Stimulated activated CD8-positive, alpha-beta memory T cell treated with anti-CD3 and anti-CD28 coated beads, Interleukin-7, amount 100 ng/mL, for 4 hours (primary cell): ENCODE results near the gene TRAF3.

Source experiments
- DNase-seq, 2 donors: peaks; one replicate each; pipeline ENCODE4 v3.0.0-alpha.2; 2020; ENCODE audit warnings: low read depth in 2 of 2

The TRAF3 gene

DNA sequence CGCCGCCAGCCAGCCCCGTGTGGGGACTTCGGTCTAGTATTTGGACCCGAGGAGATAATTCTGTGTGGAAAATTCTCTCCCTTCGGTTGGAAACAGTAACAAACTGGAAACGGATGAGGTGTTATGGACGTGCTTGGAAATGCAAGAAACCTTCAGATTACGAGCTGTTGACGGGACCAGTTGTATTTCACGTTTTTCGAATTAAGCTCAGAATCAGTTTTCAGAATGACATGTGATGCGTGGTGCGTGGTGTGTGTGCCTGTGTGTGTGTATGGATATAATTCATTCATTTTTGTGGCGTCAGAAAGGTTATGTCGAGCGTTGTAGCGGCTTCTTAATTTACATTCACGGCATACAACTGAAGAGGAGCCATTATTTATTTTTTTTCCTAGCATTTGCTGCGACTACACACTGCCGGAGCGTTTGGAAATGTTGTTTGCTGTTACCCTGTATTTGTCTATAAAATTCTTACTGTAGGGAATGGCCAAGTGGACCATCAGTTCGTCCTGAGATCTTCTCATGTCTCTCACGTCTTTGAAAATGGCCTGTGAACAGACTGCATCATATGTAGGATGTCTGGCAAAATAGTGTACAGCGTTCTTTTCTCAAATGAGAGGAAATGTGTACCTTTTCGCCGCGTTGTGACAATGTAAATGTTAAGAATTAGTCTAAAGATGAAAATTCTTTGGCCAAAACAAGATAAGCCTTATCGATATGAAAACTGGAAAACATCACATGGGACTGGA lies 1.3 kb downstream of the TRAF3 start:
- no peak for DNase-seq

DNA sequence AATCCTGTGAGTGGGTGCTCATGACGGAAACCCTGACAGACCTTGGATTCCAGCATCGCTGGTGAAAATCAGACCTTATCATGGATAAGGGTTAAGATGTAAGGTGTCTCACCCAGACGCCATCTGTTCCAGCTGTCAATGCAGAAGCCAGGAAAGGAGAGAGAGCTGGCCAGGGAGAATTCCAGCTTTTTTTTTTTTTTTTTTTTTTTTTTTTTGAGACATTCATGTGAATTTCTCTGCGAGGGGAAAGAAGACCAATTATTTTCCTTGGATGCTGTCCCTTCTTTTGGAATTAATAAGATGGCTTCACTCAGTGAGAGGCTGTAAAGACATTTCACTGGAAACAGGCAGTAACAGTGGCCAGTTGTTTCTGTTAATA lies 1.8 kb downstream of the TRAF3 start:
- DNase-seq: no peak

DNA sequence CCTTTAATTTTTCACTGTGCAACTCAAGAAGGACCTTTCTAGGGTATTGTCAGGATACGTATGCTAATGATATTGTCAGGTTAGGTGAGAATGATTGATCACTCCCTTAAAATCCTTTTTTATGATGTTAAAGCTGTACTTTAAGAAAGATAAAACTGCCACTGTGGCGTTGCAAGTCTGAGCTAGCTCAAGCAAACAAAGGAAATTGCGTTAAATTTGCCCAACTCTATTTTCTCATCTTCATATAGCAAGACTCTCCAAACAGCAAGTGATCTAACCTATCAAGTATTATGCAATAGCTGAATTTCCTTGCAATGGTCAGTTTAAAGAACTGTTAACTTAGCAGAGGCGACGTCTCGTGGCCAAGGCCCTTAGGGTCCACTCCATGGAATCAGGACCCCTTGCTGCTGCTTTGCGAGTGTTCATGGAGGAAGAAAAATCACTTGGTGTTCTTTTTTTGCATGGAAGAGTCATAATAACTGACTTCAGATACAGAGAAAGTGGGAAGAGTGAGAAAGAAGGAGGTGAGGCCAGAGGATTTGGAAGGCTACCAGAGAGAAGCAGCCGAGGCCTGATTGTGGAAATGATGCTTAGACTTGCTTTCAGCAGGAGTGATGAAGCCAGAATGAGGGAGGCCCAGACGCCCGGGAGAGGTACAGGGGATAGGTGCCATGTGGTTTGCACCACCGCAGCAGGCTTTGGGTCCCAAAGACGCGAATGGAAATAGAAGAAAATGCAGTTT lies 2.5 kb downstream of the TRAF3 start:
- DNase-seq: no peak

DNA sequence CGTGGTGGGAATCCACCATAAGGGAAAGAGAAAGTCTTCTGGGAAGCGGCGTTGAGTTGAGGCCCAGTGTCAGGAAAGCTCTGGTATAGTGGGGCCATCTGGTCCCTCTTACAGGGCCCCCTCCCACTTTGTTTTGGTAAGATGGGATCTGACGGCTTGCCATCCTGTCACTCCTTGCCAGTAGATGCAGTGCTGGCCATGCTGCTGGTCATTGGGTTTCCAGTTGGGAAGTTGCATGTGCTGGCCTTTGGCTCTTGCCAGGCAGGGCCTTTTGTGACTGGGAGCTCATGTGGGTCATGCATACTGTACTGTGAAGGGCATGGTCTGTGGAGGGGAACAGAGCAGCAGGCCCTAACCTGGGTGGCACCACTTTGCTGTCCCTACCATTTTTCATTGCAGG lies 3.8 kb downstream of the TRAF3 start:
- DNase-seq: no peak

DNA sequence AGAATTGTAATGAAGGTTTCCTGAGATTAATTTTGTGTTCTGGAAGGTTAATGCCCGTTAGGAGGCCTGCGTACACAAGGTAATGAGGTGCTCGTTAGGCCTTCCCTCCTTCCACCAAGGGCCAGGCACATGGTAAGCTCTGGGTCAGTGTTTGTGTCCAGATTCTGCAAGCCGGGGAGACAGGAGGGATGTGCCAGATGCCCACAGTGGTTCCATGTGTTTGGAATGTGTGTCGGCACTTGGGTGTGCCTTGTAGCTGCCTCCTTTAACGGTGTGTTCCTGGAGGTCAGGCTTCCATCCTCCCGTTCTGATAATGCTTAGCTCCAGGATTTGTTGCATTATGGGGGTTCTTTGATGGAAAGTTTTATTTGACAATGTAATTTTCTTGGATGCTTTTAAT lies 5.7 kb downstream of the TRAF3 start:
- no peak for DNase-seq

DNA sequence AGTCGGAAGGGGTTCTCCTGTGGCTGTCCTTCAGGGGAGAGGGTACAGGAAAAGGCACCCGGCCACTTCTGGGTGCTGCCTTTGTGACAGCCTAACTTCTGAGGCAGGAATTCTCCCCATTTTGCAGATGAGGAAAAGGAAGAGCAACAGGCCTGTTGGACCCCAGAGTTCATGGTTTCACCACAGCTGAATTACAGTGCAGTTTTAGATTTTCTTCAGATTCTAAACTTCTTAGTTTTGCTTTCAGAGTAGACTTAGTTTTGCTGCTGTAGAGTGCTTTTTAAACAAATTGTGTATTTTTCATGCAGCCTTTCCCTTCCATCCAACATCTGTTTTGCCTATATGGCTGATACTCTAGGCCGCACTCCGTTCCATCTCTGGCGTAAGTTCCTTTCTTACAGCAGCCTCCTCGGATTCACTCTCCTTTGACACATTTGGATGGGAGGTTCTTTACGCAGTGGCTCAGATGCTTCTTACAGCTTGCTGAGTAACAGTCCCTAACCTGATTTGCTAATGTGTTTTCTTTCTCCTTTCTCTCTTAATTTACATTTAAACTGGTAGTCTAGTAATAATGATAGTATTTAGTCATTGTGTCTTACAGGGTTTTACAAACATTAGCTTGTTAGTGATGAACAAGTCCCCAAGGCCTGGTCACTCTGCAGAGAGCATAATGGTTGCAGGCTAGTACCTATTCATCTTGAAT lies 7.8 kb downstream of the TRAF3 start:
- DNase-seq: no peak

DNA sequence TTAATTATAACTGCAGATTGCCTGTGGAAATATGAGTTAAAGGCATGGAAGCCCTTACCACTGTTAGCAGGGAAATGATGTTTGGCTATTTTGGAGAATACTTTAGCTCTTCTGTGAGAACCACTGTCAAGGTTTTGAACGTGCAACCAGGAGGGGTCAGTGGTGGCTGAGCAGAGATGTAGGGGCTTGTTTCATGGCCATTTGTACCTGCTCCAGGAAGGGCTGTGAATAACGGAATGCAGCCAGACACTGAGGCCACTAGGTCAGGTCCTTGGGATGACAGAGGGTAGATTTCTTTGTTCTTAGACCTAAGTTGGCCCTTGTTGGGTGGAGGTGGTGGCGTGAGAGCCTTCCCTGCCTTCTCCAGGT lies 8.3 kb downstream of the TRAF3 start:
- DNase-seq: no peak

DNA sequence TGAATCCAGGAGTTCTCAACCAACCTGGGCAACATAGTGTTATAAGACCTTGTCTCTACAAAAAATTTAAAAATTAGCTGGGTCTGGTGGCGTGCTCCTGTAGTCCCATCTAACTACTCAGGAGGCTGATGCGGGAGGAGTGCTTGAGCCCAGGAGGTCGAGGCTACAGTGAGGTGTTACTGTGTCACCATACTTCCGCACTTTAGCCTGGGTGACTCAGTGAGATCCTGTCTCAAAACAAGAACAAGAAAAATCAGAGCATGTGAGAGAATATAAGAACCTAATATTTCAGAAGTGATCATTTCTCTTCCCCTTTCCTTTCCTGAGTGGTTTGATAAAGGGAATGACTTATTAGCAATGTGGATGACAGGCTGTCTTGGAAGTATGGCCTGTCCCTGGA lies 9.5 kb downstream of the TRAF3 start:
- DNase-seq: no peak

DNA sequence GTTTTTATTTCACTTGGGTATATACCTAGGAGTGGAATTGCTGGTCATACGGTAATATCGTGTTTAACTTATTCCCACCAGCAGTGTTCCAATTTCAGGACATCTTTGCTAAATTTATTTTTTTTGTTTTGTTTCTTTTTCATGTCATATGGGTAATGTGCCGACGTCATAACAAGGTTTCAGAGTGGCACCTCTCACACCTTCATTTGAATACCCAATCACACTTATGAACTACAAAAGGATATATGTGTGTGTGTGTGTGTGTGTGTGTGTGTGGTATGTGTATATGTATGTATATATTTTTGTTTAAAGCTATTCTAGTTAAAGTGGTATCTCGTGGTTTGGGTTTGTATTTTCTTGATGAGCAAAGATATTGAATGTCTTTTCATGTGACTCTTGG lies 12.1 kb downstream of the TRAF3 start:
- no peak for DNase-seq

DNA sequence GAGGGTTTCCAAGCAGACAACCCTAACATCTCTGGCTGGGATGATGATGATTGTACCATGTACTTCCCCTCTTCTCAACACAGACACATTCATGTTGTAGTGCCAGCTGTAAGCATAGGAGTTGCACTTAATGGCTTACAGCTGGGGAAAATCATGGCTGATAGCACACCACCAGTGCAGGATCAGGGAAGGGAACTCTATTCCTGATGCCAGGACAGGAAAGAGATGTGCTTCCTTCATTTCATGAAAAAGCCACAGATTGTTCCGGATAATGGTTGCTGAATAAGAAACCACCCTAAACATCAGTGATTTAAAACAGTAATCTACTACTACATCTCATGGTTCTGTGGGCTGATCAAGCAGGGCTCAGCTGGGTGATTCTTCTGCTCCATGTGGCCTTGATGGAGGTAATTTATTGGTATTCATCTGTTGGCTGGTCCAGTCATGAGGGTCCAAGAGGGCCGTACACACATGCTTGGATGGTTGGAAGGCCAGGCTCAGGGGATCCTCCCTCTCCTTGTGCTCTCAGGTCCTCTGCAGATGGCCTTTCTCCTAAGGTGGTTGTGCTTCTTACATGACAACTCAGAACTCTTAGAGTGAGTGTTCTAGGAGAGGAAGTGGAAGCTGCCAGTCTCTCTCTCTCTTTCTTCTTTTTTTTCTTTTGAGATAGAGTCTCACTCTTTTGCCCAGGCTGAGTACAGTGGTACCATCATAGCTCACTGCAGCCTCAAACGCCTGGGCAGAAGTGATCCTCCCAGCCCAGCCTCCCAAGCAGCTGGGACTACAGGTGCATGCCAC lies 16.5 kb downstream of the TRAF3 start:
- no peak for DNase-seq

DNA sequence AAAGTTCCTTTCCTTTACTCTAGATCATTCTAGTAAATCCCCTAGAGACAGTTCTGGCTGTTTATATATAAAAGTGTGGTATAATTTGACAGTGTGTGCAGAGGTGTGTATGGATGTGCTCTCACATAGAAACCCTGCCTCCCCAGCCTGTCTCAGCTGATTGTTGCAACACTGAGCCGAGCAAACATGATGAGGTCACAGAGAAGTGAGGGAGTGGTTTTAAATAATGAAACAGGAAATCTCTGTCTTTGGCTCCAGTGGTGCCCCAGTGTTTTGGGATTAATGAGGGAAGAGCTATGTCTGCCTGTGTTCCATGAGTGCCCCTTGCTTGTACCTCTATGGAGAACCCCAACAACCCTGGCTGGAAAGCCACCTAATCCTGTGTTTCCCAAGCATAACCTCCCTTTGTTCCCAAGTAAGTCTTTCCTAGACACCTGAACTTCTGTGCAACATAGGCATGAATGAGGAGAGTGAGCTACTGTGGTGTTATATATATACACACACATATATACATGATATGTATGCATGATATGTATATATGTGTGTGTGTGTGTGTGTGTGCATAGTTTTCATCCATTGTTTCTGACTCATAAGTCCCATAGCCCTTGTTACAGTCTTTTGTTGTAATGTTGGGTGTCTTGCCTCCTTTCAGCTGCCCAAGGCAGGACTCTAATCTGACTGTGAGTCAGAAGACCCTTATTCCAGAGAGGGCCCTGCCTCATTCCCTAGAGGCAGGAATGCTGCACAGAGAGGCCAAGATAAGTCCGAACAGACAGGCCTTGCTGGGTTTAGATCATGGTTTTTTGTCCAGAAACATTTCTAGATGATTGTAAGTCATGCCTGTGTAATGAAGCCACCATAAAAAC lies 18.0 kb downstream of the TRAF3 start:
- DNase-seq: no peak

DNA sequence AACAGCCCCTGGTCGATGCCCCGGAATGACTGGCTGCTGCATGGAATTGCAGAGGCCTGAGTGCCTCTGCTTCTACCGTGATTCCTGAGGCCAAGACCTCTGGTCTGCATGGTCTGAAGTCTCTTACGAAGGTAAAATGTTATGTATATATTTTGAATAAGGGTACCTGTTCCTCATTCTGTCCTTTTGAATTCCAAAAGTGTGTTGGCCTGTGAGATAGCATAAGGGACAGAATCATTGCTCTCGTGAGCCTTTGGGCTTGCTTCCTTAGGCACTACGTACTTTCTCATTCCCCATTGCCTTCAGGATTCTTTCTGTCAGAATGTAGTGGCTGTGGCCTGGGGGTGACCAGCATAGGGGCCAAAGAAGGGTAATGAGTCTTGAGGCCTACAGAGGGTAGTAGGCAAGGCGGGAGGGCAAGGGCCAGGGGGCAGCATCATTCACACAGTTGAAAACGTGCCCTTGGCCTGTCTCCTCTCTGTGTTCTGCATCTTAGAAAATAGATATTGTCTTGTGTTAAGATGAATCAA lies 19.5 kb downstream of the TRAF3 start:
- DNase-seq: no peak

DNA sequence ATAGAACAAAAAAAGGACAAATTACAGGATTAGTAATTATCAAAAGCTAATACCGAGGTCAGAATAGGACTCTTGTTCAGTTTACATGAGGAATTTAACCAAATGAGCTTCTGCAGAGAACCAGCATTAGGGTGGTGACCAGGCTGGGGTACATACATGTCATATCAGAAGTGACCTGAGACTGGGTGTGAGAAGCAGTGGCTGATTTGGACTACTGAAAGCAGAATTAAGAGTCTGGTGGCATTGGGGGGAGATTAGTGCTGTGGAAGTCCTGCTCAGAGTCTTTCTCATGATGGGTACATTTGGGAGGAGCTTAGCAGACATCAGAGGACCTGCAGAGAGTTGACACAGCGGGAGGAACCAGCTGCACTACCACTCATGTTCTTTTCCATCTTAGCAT lies 21.7 kb downstream of the TRAF3 start:
- DNase-seq: no peak

DNA sequence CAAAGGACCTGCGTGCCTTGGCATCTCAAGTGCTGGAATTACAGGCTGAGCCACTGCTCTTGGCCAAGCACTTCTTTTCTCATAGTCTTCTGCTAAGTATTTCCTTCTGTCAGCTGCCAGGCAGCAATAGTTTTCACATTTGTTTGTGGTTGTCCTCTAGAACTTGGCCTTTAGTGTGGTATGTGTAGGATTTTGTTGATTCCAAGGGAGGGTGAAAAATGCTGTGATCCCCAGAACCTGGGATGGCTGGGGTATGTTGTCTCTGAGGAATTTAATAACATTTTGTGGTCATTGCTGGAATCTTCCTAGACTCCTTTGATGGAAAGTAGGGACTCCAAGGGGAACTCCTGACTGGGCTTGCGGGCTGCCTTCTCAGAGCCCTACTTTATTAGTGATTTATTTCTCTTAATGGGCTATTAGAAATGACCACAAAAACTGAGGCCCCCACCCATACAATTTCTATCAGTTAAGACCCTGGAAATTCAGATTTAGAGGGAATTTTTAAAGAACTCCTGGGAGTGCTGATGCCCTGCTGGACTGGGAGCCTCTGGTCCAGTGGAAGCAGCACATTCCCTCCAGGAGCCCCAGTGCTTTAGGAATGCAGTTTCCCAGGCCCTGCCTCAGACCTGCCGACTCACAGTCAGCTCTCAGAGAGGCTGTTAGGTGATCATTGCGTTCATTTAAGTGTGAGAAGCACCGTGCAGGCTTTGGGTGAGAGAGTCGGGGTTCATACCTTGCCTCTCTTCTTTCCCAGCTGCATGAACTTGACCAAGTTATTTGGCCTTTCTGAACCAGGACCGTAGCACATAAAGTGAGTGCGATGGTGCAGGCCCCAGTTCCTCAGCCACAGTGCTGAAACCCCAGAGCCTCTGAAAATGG lies 22.7 kb downstream of the TRAF3 start:
- no peak for DNase-seq

DNA sequence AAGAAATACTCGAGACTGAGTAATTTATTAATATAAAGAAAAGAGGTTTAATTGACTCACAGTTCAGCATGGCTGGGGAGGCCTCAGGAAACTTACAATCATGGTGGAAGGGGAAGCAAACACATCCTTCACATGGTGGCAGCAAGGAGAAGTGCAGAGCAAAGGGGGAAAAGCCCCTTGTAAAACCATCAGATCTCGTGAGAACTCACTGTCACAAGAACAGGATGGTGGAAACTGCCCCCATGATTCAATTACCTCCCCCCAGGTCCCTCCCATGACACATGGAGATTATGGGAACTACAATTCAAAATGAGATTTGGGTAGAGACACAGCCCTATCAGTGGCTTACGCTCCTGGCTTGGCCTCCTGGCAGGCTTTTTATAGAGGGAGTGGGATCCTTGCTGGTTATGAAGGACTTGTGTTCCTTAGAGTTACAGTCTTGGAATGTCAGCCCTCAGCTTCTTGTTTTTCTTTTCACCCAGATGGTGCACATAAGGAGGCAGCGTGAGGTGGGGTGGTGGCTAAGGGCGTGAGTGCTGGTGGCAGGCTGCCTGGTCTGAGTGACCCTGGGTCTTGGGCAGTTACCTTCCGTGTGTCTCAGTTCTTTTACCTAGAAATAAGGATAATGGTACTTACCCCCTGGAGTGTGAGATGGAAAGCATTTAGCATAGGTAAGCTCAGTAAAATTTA lies 25.7 kb downstream of the TRAF3 start:
- DNase-seq: no peak

DNA sequence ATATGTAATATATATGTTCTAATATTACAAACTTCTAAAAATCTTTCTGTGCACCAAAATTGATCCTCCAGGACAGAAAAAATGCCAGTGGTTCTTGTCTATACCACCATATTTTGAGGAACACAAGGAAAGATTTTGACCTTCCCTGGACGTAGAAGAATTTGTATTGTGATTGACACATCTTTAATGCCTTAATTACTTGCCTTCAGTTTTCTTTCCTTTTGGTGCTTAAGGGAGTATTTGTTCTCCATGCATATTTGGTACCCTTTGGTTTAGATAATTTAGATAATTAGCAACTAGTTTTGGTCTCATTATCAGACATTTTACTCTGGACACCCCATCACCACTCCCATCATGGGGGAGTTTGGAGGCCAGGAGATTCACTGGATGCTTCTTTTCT lies 27.6 kb downstream of the TRAF3 start:
- no peak for DNase-seq

DNA sequence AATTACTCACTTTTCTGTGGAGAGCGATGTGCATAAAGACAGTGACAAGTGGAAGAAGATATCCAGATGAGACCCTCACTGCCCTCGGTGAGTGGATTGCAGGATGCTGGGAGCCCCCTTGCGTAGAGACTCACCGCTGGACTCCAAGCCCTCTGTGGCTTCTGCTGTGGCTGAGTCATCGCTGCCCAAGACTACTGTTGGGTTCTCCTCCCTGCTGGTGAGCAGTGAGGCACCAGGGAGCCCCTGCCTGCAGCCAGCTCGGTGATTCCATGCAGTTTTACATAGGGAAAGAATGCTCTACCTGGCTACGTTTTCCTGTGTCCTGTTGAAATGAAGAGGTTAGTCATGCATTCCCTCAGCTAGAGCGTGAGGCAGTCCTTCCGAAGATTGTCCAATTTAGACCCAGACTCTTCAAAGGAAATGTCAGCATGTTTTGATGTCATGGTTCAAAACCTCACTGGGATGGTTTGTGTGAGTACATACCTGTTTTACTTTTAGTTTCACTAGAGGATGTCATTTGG lies 28.2 kb downstream of the TRAF3 start:
- DNase-seq: no peak

DNA sequence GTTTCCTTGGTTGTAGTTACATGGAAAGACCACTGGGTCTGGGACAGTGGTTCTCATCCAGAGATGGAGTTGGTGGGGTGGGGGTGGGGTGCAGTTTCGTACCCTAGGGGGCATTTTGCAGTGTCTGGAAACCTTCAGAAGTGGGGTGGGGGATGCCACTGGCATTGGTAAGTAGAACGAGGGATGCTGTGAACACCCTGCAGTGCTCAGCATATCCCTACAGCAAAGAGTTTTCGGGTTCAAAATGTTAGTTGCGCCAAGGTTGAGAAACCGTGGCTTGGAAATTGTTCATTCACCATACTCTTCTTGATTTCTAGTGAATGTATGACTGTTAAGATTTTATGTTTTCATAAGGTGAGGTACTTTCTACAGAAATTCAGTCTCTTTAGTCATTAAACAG lies 28.7 kb downstream of the TRAF3 start:
- DNase-seq: no peak

DNA sequence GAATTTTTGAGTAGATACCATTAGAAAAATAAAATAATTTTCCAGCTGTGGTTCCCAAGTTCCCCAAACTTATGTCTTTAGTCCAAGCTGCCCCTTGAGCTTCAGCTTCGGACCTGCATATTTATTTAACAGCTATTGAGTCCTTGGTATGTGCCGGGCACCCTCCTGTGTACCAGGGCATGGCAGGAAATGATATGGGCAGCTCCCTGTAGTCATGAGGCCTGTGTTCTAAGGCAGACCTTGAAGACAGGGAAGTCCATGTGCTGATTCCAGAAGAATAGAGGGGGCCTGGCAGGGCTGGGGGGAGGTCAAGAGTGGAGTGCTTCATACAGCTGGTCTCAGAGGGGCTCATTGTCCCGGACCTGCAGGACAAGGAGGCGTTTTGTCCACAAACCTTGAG lies 29.2 kb downstream of the TRAF3 start:
- no peak for DNase-seq
